ENCODE data around the gene AGAP3. TPM values are rescaled to one million over a fixed set of nuclear protein-coding genes. Genes with fewer than 3 reads are reported as not detected.

The AGAP3 gene
- total RNA-seq: 59.5 and 69.5 TPM in 2 replicates

GRCh38 chr7:151085691-151086620, at the start of gene AGAP3:
AGAP3 (plus strand) TSS chr7:151086475; CDS start chr7:151086742, 267 bp downstream.

GRCh38 chr7:151047976-151048815, 38.1 kb upstream of the AGAP3 start, which contains the start of gene ASIC3:
ASIC3 (plus strand) TSS chr7:151048531; CDS start chr7:151048886, 355 bp downstream.

GRCh38 chr7:151057506-151057988, 28.7 kb upstream of the AGAP3 start, which contains the start of gene CDK5:
CDK5 (minus strand) TSS chr7:151057897; CDS start chr7:151057848, 49 bp downstream.

GRCh38 chr7:151059367-151060112, 26.7 kb upstream of the AGAP3 start, which contains the start of gene SLC4A2:
SLC4A2 (plus strand) TSS chr7:151059589; CDS start chr7:151061988, 2,399 bp downstream.

GRCh38 chr7:151080522-151081169, 5.6 kb upstream of the AGAP3 start, which contains the start of gene FASTK:
FASTK (minus strand) TSS chr7:151080809; CDS start chr7:151080766, 43 bp downstream.

GRCh38 chr7:151083071-151083823, 3.0 kb upstream of the AGAP3 start, which contains the start of gene TMUB1:
TMUB1 (minus strand) TSS chr7:151083493; CDS start chr7:151082563, 930 bp downstream.

GRCh38 chr7:151167197-151167961, 81.1 kb downstream of the AGAP3 start, which contains the start of gene GBX1:
GBX1 (minus strand) TSS chr7:151167694; CDS start chr7:151167548, 146 bp downstream.

GRCh38 chr7:151186640-151187408, 100.5 kb downstream of the AGAP3 start, which contains the start of gene ASB10:
ASB10 (minus strand) TSS chr7:151187250; CDS start chr7:151187130, 120 bp downstream.

Other genes with a start within 250 kb of the AGAP3 start
- gene AOC1, start 234.0 kb upstream of the AGAP3 start, total RNA-seq: not detected in 2 replicates
- 1.4 and 2.3 TPM in 2 replicates for gene KCNH2, start 108.2 kb upstream of the AGAP3 start, total RNA-seq
- 2.0 and 4.3 TPM in 2 replicates for gene NOS3, start 95.5 kb upstream of the AGAP3 start, total RNA-seq
- under 0.01 and 0.33 TPM in 2 replicates for gene ATG9B, start 62.0 kb upstream of the AGAP3 start, total RNA-seq
- 35.2 and 52.0 TPM in 2 replicates for gene ABCB8, start 58.0 kb upstream of the AGAP3 start, total RNA-seq
- 0.38 TPM in 1 of 2 replicates, not detected in the other for gene ASIC3, start 37.9 kb upstream of the AGAP3 start, total RNA-seq
- gene CDK5, start 28.6 kb upstream of the AGAP3 start, total RNA-seq: 23.0 and 33.3 TPM in 2 replicates
- 177 and 233 TPM in 2 replicates for gene SLC4A2, start 26.9 kb upstream of the AGAP3 start, total RNA-seq
- 77.7 and 91.1 TPM in 2 replicates for gene FASTK, start 5.7 kb upstream of the AGAP3 start, total RNA-seq
- 78.5 and 88.0 TPM in 2 replicates for gene TMUB1, start 3.0 kb upstream of the AGAP3 start, total RNA-seq
- not detected in 2 replicates for gene GBX1, start 81.2 kb downstream of the AGAP3 start, total RNA-seq
- not detected in 2 replicates for gene ASB10, start 100.8 kb downstream of the AGAP3 start, total RNA-seq
- not detected in 2 replicates for gene H2BK1, start 124.0 kb downstream of the AGAP3 start, total RNA-seq
- 39.0 and 55.7 TPM in 2 replicates for gene ABCF2, start 140.7 kb downstream of the AGAP3 start, total RNA-seq
- gene CHPF2, start 146.0 kb downstream of the AGAP3 start, total RNA-seq: 66.8 and 80.9 TPM in 2 replicates
- gene SMARCD3, start 162.2 kb downstream of the AGAP3 start, total RNA-seq: 11.1 and 51.8 TPM in 2 replicates

All from mesangial cell (primary cell).